HEK293 (cell line): Measurements from ENCODE around the gene ACMSD.

Source experiments
- CTCF ChIA-PET: fragments of 350-600 bp; formaldehyde crosslinking; extraction: SDS; loops from one replicate; lab custom pipeline; 2021; ENCODE audit warnings: antibody characterized with exemption; lab: Yijun Ruan, JAX
- POLR2A ChIA-PET: fragments of 300-600 bp; formaldehyde crosslinking; extraction: SDS; loops from one replicate; lab custom pipeline; 2020; ENCODE audit warnings: antibody characterized with exemption, inconsistent platforms; lab: Yijun Ruan, JAX
- H3K27ac ChIP-seq: fragments of 200-500 bp; sonication (Bioruptor generic); 2 replicates; pipeline ENCODE4 v1.5.1; 2014; ENCODE audit warnings: low read depth, low read length, control low read depth, inconsistent platforms; ENCODE audit errors: extremely low read depth
- H3K36me3 ChIP-seq, 2 experiments: fragments of 200-500 bp in 1 of 2; sonication (Bioruptor generic) in 1 of 2; 1 replicate in 1 of 2; 2 replicates in 1 of 2; pipeline ENCODE4 v1.5.1; 2014 to 2017; ENCODE audit warnings: inconsistent platforms in 2 of 2, low read length in 2 of 2; ENCODE audit not compliant: control insufficient read depth in 2 of 2, insufficient read depth in 1 of 2
- H3K4me1 ChIP-seq: fragments of 200-500 bp; sonication (Bioruptor generic); 2 replicates; pipeline ENCODE4 v1.5.1; 2014; ENCODE audit warnings: mild to moderate bottlenecking, low read length, inconsistent platforms; ENCODE audit not compliant: control insufficient read depth, insufficient read depth
- H3K4me3 ChIP-seq: 2 replicates; pipeline ENCODE4 v1.5.1; 2011; ENCODE audit warnings: low read depth, mild to moderate bottlenecking, control low read depth, low read length, moderate library complexity
- H3K9me3 ChIP-seq: fragments of 200-500 bp; sonication (Bioruptor generic); 2 replicates; pipeline ENCODE4 v1.5.1; 2014; ENCODE audit warnings: low read depth, low read length, inconsistent platforms; ENCODE audit not compliant: control insufficient read depth, insufficient read depth
- BCL11B ChIP-seq: fragments of 450-650 bp; formaldehyde crosslinking; IDR thresholded peaks from 2 replicates; pipeline ENCODE4 v1.5.1; 2016; ENCODE audit warnings: low read depth, missing biosample characterization, missing genetic modification characterization
- KLF7 ChIP-seq: fragments of 450-650 bp; formaldehyde crosslinking; IDR thresholded peaks from 2 replicates; pipeline ENCODE4 v1.5.1; 2016; ENCODE audit warnings: missing biosample characterization, missing genetic modification characterization, borderline replicate concordance
- TRIM28 ChIP-seq: IDR thresholded peaks from 2 replicates; pipeline ENCODE4 v1.6.1; 2011; ENCODE audit warnings: low read length, control low read depth, borderline replicate concordance
- ZBTB48 ChIP-seq: fragments of 450-650 bp; formaldehyde crosslinking; IDR thresholded peaks from 2 replicates; pipeline ENCODE4 v1.5.1; 2016; ENCODE audit warnings: missing biosample characterization, missing genetic modification characterization
- ZEB2 ChIP-seq: fragments of 450-650 bp; formaldehyde crosslinking; IDR thresholded peaks from 2 replicates; pipeline ENCODE4 v1.5.1; 2016; ENCODE audit warnings: missing biosample characterization, missing genetic modification characterization
- ZNF114 ChIP-seq: fragments of 450-650 bp; formaldehyde crosslinking; IDR thresholded peaks from 2 replicates; pipeline ENCODE4 v1.5.0; 2017; ENCODE audit warnings: missing biosample characterization, missing genetic modification characterization
- ZNF121 ChIP-seq: fragments of 450-650 bp; formaldehyde crosslinking; IDR thresholded peaks from 2 replicates; pipeline ENCODE4 v1.5.1; 2016; ENCODE audit warnings: missing biosample characterization, missing genetic modification characterization
- ZNF184 ChIP-seq: fragments of 450-650 bp; IDR thresholded peaks from 2 replicates; pipeline ENCODE4 v1.5.1; 2018; ENCODE audit warnings: missing biosample characterization, mild to moderate bottlenecking, missing genetic modification characterization
- ZNF2 ChIP-seq: fragments of 450-650 bp; formaldehyde crosslinking; IDR thresholded peaks from 2 replicates; pipeline ENCODE4 v1.5.1; 2016; ENCODE audit warnings: missing biosample characterization, missing genetic modification characterization
- ZNF274 ChIP-seq, 2 experiments: fragments of 200-500 bp in 1 of 2; fragments of 450-650 bp in 1 of 2; sonication (Bioruptor generic) in 1 of 2; formaldehyde crosslinking in 1 of 2; IDR thresholded peaks; 2 replicates each; pipeline versions ENCODE4 v1.5.1 to v1.6.1; 2014 to 2016; ENCODE audit warnings: borderline replicate concordance in 1 of 2, inconsistent platforms in 1 of 2, low read length in 1 of 2, missing biosample characterization in 1 of 2, missing genetic modification characterization in 1 of 2
- ZNF280C ChIP-seq: fragments of 450-650 bp; formaldehyde crosslinking; IDR thresholded peaks from 2 replicates; pipeline ENCODE4 v1.5.1; 2016; ENCODE audit warnings: missing biosample characterization, missing genetic modification characterization
- ZNF324 ChIP-seq: fragments of 450-650 bp; formaldehyde crosslinking; IDR thresholded peaks from 2 replicates; pipeline ENCODE4 v1.5.1; 2016; ENCODE audit warnings: missing biosample characterization, missing genetic modification characterization
- ZNF423 ChIP-seq: fragments of 450-650 bp; formaldehyde crosslinking; IDR thresholded peaks from 2 replicates; pipeline ENCODE4 v1.5.1; 2016; ENCODE audit warnings: missing biosample characterization, missing genetic modification characterization
- ZNF529 ChIP-seq: fragments of 450-650 bp; formaldehyde crosslinking; IDR thresholded peaks from 2 replicates; pipeline ENCODE4 v1.5.1; 2017; ENCODE audit warnings: missing genetic modification characterization, missing biosample characterization; ENCODE audit not compliant: insufficient replicate concordance
- ZNF610 ChIP-seq: fragments of 450-650 bp; formaldehyde crosslinking; IDR thresholded peaks from 2 replicates; pipeline ENCODE4 v1.5.1; 2016; ENCODE audit warnings: missing biosample characterization, missing genetic modification characterization, borderline replicate concordance
- ZNF660 ChIP-seq: fragments of 450-650 bp; IDR thresholded peaks from 2 replicates; pipeline ENCODE4 v1.5.1; 2018; ENCODE audit warnings: missing biosample characterization, mild to moderate bottlenecking, missing genetic modification characterization
- ZNF707 ChIP-seq: fragments of 450-650 bp; formaldehyde crosslinking; IDR thresholded peaks from 2 replicates; pipeline ENCODE4 v1.5.1; 2016; ENCODE audit warnings: missing biosample characterization, missing genetic modification characterization
- TF ChIP-seq, protein P1 (sequence below): fragments of 450-650 bp; formaldehyde crosslinking; IDR thresholded peaks from 2 replicates; pipeline ENCODE4 v1.5.1; 2016; ENCODE audit warnings: missing biosample characterization, missing genetic modification characterization
- TF ChIP-seq, protein P2 (sequence below): fragments of 450-650 bp; formaldehyde crosslinking; IDR thresholded peaks from 2 replicates; pipeline ENCODE4 v1.5.1; 2016; ENCODE audit warnings: missing biosample characterization, missing genetic modification characterization
- TF ChIP-seq, protein P3 (sequence below): fragments of 450-650 bp; formaldehyde crosslinking; IDR thresholded peaks from 2 replicates; pipeline ENCODE4 v1.5.1; 2016; ENCODE audit warnings: missing biosample characterization, missing genetic modification characterization

ACMSD gene

DNA sequence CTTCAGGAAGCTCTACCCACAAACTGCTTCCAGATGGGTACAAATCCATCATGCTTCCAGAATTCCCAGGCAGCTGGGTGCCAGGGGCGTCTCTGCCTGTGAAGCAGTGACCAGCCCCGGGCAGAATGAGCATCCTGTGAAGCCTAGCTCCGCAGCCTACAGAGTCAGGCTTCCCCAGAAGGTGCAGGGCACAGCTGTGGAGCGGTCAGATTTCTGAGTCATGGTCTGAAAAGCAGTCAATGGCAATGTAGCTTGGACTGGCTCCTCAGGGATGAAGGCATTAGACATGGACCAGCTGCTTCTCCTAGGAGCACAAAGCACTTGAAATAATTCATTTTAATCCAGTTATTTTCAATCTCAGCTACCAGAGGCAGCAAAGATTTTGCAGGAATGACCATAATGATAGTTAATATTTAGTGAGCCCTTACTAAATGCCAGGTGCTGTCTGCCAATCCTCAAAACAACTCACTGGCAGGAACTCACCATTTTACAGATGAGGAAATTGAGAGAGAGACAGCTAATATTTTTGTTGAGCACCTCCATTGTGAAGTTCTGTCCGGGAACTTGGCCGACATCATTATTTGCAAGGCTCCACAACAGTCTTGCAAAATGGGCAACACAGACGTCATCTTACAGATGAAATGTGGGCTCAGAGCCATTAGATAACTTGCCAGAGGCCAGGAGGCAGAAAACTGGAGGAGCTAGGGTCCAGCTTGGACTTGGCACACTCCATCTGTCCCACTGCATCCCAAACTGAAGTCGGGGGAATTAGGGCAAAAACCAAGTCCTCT, 31.7 kb downstream of the ACMSD start (continued):
- TF ChIP-seq ZNF610 (tag by site-specific recombination), result no peak

GRCh38 chr2:134873152-134873551, 34.7 kb downstream of the ACMSD start:
- no peak overlapping the region for H3K4me3 ChIP-seq
- CTCF ChIA-PET, result no interaction called here
- no peaks in the 10 kb centered on the region for H3K36me3 ChIP-seq
- H3K9me3 ChIP-seq, result no peaks in the 10 kb centered on the region
- TF ChIP-seq ZNF707 (tag by site-specific recombination) (no peak), ZNF280C (tag by site-specific recombination) (no peak), KLF7 (no peak), ZNF2 (tag by site-specific recombination) (no peak), BCL11B (tag by site-specific recombination) (no peak), ZNF660 (tag by site-specific recombination) (no peak), ZBTB48 (tag by site-specific recombination) (no peak), TRIM28 (no peak), ZNF184 (tag by site-specific recombination) (no peak), ZNF274 (IDR thresholded peaks at IDR 0.05; ENCODE audit: low read length) (no peak), ZNF274 (tag by site-specific recombination; IDR thresholded peaks at IDR 0.05; ENCODE audit: borderline replicate concordance) (no peak)
- TF ChIP-seq, protein P1, sequence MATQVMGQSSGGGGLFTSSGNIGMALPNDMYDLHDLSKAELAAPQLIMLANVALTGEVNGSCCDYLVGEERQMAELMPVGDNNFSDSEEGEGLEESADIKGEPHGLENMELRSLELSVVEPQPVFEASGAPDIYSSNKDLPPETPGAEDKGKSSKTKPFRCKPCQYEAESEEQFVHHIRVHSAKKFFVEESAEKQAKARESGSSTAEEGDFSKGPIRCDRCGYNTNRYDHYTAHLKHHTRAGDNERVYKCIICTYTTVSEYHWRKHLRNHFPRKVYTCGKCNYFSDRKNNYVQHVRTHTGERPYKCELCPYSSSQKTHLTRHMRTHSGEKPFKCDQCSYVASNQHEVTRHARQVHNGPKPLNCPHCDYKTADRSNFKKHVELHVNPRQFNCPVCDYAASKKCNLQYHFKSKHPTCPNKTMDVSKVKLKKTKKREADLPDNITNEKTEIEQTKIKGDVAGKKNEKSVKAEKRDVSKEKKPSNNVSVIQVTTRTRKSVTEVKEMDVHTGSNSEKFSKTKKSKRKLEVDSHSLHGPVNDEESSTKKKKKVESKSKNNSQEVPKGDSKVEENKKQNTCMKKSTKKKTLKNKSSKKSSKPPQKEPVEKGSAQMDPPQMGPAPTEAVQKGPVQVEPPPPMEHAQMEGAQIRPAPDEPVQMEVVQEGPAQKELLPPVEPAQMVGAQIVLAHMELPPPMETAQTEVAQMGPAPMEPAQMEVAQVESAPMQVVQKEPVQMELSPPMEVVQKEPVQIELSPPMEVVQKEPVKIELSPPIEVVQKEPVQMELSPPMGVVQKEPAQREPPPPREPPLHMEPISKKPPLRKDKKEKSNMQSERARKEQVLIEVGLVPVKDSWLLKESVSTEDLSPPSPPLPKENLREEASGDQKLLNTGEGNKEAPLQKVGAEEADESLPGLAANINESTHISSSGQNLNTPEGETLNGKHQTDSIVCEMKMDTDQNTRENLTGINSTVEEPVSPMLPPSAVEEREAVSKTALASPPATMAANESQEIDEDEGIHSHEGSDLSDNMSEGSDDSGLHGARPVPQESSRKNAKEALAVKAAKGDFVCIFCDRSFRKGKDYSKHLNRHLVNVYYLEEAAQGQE (tag by site-specific recombination), result no peak
- TF ChIP-seq, protein P2, sequence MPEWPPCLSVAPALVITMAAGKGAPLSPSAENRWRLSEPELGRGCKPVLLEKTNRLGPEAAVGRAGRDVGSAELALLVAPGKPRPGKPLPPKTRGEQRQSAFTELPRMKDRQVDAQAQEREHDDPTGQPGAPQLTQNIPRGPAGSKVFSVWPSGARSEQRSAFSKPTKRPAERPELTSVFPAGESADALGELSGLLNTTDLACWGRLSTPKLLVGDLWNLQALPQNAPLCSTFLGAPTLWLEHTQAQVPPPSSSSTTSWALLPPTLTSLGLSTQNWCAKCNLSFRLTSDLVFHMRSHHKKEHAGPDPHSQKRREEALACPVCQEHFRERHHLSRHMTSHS (tag by site-specific recombination), result no peak
- no peaks in the 10 kb centered on the region for H3K4me1 ChIP-seq
- POLR2A ChIA-PET, result no interaction called here
- no peak overlapping the region for H3K27ac ChIP-seq

DNA sequence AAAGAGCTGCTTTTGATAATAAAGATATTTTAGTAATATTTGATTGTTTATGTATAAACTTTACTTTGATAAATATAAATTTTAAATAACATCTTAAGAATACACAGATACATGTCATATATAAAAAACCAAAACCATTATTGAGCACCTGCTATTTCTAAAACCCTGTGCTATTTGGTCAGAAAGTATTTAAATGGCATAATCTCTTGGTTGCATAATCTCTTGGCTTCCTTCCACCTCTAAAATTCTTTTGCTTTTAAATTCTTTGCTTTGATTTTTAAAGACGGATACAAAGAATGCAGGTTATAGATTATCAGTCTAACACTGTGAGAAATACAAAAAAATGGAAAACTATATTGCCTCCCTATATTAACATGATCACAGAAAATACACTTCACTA, 36.9 kb downstream of the ACMSD start:
- no peak overlapping the region for H3K4me3 ChIP-seq
- no peaks in the 10 kb centered on the region for H3K9me3 ChIP-seq
- POLR2A ChIA-PET, result no interaction called here
- TF ChIP-seq ZEB2 (no peak), ZNF114 (no peak), ZNF121 (tag by site-specific recombination) (no peak), ZNF324 (tag by site-specific recombination) (no peak), ZNF274 (IDR thresholded peaks at IDR 0.05; ENCODE audit: low read length) (no peak), ZNF274 (tag by site-specific recombination; IDR thresholded peaks at IDR 0.05; ENCODE audit: borderline replicate concordance) (no peak), ZNF529 (tag by site-specific recombination) (no peak), ZNF423 (tag by site-specific recombination) (no peak)
- TF ChIP-seq, protein P3, sequence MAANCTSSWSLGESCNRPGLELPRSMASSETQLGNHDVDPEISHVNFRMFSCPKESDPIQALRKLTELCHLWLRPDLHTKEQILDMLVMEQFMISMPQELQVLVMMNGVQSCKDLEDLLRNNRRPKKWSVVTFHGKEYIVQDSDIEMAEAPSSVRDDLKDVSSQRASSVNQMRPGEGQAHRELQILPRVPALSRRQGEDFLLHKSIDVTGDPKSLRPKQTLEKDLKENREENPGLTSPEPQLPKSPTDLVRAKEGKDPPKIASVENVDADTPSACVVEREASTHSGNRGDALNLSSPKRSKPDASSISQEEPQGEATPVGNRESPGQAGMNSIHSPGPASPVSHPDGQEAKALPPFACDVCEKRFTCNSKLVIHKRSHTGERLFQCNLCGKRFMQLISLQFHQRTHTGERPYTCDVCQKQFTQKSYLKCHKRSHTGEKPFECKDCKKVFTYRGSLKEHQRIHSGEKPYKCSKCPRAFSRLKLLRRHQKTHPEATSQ, result no peak
- H3K4me1 ChIP-seq, result no peaks in the 10 kb centered on the region
- CTCF ChIA-PET, result interaction anchor here (1.4 kb wide), 1 partner anchor 23 kb away, joined by 3 read pairs; no protein-coding TSS in a partner anchor
- H3K36me3 ChIP-seq, result no peaks in the 10 kb centered on the region
- H3K27ac ChIP-seq, result no peak overlapping the region
